ENCODE results near the gene HABP4. TPM values are rescaled to one million over a fixed set of nuclear protein-coding genes. Genes with fewer than 3 reads are reported as not detected.

The HABP4 gene
- total and polyA plus RNA-seq, 4 donors = 4.7 to 10.2 (median 8.2) TPM

- no peak overlapping the region for H3K9ac ChIP-seq (ENCODE audit: insufficient read depth in 1 of 2, low read length in 2 of 2)
- WGBS, 2 donors = 70 to 90% methylated on average over 5 of the region's 5 CpGs
- no peak for TF ChIP-seq CTCF (IDR thresholded peaks at IDR 0.05; ENCODE audit: control extremely low read depth, extremely low read depth)
- peaks cover 2 to 12% (median 9%) of the 10 kb centered on the region in 5 donors for H3K4me1 ChIP-seq (ENCODE audit: control insufficient read depth in 5 of 5, insufficient read depth in 5 of 5, low read length in 5 of 5)
- ATAC-seq (ENCODE audit: insufficient read depth, low FRiP score) = no peak
- H3K27me3 ChIP-seq (ENCODE audit: control insufficient read depth in 3 of 3, insufficient read depth in 3 of 3, low read length in 2 of 3) = no peaks in the 10 kb centered on the region
- peak overlapping the region in 1 of 2 donors; percentile 40 for H3K27ac ChIP-seq (ENCODE audit: low read depth in 1 of 2, low read length in 1 of 2)
- peaks cover 3 to 20% (median 5%) of the 10 kb centered on the region in 4 donors for H3K36me3 ChIP-seq (ENCODE audit: control insufficient read depth in 4 of 4, insufficient read depth in 4 of 4, low read length in 4 of 4)
- peak; percentile 49 to 76 (median 70) for DNase-seq
- H3K4me3 ChIP-seq = no peak overlapping the region
- no peaks in the 10 kb centered on the region for H3K9me3 ChIP-seq (ENCODE audit: control insufficient read depth in 4 of 4, insufficient read depth in 3 of 4, low read length in 3 of 4)
Measured at GRCh38 chr9:96515621-96516470, 65.9 kb downstream of the HABP4 start.

GRCh38 chr9:96519095-96519494 is 69.1 kb downstream of the HABP4 start:
- Histone ChIP-seq H3K27me3 (ENCODE audit: control insufficient read depth in 3 of 3, insufficient read depth in 3 of 3, low read length in 2 of 3) (no peaks in the 10 kb centered on the region), H3K4me3 (no peak overlapping the region), H3K9me3 (ENCODE audit: control insufficient read depth in 4 of 4, insufficient read depth in 3 of 4, low read length in 3 of 4) (no peaks in the 10 kb centered on the region), H3K4me1 (ENCODE audit: control insufficient read depth in 5 of 5, insufficient read depth in 5 of 5, low read length in 5 of 5) (peaks cover 0 to 12% (median 9%) of the 10 kb centered on the region in 5 donors), H3K27ac (ENCODE audit: low read depth in 1 of 2, low read length in 1 of 2) (no peak overlapping the region), H3K36me3 (ENCODE audit: control insufficient read depth in 4 of 4, insufficient read depth in 4 of 4, low read length in 4 of 4) (peaks cover 2 to 16% (median 5%) of the 10 kb centered on the region in 4 donors), H3K9ac (ENCODE audit: insufficient read depth in 1 of 2, low read length in 2 of 2) (no peak overlapping the region)
- WGBS, 2 donors = 88 to 91% methylated on average over 7 of the region's 7 CpGs
- ATAC-seq (ENCODE audit: insufficient read depth, low FRiP score) (no peak), DNase-seq (no peak)
- no peak for TF ChIP-seq CTCF (IDR thresholded peaks at IDR 0.05; ENCODE audit: control extremely low read depth, extremely low read depth)

- Histone ChIP-seq H3K36me3 (ENCODE audit: control insufficient read depth in 4 of 4, insufficient read depth in 4 of 4, low read length in 4 of 4) (peaks cover 2 to 16% (median 5%) of the 10 kb centered on the region in 4 donors), H3K27ac (ENCODE audit: low read depth in 1 of 2, low read length in 1 of 2) (no peak overlapping the region), H3K9me3 (ENCODE audit: control insufficient read depth in 4 of 4, insufficient read depth in 3 of 4, low read length in 3 of 4) (no peaks in the 10 kb centered on the region), H3K27me3 (ENCODE audit: control insufficient read depth in 3 of 3, insufficient read depth in 3 of 3, low read length in 2 of 3) (no peaks in the 10 kb centered on the region), H3K4me3 (no peak overlapping the region), H3K9ac (ENCODE audit: insufficient read depth in 1 of 2, low read length in 2 of 2) (no peak overlapping the region), H3K4me1 (ENCODE audit: control insufficient read depth in 5 of 5, insufficient read depth in 5 of 5, low read length in 5 of 5) (peaks cover 0 to 12% (median 9%) of the 10 kb centered on the region in 5 donors)
- TF ChIP-seq CTCF (IDR thresholded peaks at IDR 0.05; ENCODE audit: control extremely low read depth, extremely low read depth) = no peak
- no peak for DNase-seq
- ATAC-seq (ENCODE audit: insufficient read depth, low FRiP score) = no peak
- WGBS, 2 donors = 76 to 94% methylated on average over 2 of the region's 2 CpGs
Measured at GRCh38 chr9:96519787-96520186, 69.8 kb downstream of the HABP4 start.

Data from lung (tissue), 12 donors.